Measurements from ENCODE around the gene SYS1.

SYS1 gene

DNA sequence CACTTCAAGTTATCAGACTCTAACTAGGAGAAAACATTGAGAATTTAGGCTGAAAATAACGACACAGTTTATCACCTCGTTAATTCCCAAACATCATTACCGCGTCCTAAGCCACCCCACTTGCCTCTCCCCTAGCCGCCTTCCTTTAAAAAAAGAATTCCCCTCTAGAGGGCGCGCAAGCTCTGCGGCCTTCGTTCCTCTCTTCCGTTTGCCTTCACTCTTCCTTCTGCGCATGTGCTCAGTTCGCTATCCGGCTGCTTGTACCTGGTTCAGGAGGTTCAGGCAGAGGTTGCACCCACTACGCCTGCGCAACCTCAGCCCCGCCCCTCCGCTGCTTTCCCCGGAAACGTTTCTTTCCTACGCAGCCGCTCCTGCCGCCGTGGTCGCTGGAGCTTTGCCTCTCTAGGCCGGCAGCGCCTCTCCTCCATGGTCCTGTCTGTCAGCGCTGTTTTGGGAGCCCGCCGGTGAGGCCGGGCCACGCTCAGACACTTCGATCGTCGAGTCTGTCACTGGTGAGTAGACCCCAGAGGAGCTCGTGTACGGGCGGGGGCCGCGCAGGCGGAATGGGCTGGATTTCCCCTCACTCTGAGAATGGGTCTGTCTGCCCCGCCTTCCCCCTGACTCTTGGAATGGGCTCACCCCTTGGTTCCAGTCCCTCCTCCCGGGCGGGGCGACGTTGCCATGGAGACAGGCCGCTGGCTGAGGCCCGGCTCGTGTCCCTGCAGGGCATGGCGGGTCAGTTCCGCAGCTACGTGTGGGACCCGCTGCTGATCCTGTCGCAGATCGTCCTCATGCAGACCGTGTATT is at the start of gene SYS1:
SYS1 (plus strand) TSS at position 353 of the 807 bp plus-strand sequence; CDS start at position 729, 376 bp downstream.
- peak; percentile 98 for DNase-seq

DNA sequence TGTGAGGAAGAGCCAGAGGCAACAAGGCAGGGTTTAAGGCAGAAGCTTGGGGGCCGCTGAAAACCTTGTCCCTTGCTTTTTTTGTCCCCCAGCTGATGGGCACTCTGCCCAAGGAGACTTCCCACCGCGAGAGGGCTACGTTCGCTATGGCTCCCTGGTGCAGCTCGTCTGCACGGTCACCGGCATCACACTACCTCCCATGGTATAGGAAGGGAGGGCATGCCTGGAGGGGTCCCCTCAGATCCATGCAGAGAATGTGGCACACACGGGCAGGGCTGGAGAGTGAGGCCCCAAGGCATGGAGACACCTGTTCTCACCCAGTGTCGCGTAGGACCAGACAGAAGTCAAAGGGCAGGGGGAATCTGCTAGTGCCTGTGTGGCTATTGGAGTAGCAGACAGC is 49.0 kb upstream of the SYS1 start:
- DNase-seq, result no peak

DNA sequence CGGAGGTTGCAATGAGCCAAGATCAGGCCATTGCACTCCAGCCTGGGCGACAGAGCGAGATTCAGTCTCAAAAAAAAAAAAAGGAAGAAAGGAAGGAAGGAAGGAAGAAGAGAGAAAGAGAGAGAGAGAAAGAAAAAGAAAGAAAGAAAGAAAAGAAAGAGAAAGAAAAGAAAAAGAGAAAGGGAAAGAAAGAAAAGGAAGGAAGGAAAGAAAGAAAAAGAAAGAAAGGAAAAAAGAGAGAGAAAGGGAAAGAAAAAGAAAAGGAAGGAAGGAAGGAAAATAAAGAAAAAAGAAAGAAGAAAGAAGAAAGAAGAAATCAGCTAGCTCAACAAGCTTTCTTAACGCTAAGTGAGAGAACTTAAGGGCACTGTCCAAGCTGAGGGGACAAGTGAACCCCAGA is 47.3 kb upstream of the SYS1 start:
- DNase-seq, result no peak

DNA sequence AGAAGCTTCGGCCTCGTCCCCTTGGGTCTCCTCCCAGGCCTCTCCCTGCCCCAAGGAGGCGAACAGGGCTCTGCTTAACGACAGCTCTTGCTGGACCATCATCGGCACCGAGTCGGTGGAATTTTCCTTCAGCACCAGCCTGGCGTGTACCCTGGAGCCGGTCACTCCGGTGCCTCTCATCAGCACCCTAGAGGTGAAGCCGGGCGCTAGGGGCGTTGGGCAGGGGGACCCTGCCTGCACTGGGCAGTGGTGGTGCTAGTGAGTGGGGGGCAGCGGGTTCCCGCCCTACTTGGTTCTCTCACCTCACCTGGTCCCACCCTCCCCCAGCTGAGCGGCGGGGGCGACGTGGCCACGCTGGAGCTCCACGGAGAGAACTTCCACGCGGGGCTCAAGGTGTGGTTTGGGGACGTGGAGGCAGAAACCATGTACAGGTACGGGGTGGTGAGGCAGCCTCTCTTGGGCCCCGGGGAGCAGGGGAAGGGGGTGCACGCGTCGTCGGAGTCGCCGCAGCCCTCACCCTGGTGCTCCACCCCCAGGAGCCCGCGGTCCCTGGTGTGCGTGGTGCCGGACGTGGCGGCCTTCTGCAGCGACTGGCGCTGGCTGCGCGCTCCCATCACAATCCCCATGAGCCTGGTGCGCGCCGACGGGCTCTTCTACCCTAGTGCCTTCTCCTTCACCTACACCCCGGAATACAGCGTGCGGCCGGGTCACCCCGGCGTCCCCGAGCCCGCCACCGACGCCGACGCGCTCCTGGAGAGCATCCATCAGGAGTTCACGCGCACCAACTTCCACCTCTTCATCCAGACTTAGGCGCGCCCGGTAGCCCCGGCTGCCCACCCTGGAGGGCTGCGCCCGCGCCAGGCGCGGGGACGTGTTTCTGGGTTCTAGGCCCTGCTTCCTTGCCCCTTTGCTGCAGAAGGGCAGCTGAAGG is 46.5 kb upstream of the SYS1 start:
- DNase-seq, result no peak

DNA sequence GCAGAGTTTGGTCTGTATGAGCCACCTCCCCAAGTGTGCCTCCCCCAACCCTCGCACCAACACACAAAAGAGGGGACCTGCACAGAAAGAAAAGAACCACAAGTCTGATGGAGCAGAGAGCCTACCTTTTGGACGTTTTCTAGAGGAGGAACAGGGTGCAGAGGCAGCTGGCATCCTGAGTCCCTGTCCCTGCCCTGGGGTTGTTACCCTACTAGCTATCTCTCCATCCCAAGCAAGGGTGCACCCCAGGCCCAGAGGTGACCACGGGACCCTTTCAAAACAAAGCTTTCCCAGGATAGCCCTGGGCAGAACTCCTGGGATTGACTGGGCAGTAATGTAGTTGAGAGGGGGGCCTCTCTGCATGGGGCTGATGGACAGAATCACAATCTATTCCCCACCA is 45.1 kb upstream of the SYS1 start:
- DNase-seq, result no peak

DNA sequence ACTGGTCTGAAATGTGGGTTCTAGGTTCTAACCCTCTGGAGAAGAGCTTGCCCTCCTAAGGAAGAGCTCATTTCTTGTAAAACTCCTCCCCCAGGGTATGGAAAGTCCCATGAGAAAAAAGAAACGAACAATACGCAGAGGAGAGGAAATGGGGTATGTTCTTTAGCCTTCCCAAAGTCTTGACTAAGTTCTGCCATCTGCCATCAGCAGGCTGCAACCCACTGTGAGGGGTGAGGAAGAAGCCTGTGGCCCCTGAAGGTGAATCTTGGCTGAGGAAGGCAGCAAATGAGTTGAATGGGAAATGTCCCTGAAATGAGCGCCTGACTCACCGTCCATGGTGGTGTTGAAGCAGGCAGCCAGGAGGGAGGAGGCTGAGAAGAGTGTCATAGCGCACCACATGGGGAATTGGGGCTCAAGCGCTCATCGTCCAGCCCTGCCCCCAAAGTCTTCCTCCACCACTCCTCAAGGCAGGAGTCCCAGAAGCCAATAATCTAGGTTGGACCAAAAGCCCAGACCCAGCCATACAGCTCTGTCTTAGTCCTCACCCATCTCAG is 44.5 kb upstream of the SYS1 start:
- no peak for DNase-seq

DNA sequence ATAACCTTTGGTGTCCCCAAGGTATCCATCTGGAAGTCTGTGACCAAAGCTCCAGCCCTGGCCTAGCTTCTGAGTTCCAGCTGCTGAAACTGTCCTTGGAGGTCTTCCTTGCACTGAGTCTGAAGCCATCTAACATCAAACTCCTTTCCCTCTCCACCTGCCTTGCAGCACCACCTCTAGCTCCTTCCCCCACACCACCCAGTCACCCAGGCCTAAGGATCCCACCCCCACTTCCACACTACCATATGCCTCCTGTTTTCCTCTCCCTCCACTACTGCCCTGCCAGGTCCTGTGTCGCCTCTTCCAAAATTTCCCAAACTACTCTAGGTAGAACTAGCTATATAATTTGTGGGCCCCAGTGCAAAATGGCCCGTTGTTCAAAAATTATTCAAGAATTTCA is 44.0 kb upstream of the SYS1 start:
- DNase-seq, result no peak

DNA sequence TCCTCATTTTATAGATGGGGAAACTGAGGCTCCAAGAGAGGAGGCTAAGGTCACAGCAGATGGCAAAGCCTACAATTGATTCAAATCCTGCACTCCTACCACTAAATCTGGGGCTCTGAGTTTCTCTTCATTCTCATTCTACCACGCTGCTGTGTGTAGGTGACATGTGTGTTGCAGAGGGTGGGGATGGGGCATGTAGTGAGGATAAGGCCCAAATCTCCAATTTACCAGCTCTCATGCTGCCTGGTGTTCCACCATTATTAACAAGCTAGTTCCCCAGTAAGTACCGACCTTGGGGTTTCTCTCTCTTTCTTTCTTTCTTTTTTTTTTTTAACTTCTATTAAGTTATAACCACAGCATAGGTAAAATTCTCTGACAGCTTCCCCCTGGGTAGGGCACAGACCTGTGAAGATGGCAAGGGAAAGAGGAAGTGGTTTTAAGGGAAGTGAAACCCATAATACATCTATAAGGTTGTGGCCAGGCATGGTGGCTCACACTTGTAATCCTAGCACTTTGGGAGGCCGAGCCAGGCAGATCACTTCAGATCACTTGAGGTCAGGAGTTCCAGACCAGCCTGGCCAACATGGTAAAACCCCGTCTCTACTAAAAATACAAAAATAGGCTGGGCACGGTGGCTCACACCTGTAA is 41.9 kb upstream of the SYS1 start:
- DNase-seq, result no peak

DNA sequence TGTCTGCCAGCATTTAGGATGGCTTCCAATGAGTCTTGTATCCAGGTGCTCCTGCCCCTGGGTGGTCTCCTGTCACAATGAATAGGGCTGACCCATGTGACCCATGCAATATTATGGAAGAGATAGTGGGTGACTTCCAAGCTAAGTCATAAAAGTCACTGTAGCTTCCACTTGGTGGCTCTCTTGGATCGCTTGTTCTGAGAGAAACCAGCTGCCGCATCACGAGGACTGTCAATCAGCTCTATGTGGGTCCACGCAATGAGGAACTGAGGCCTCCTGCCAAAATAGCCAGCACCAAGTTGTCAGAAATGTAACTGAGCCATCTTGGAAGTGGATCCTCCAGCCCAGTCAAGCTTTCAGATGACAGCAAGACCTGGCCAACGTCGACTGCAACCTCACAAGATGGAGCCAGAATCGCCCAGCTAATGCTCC is 40.0 kb upstream of the SYS1 start:
- DNase-seq, result no peak

DNA sequence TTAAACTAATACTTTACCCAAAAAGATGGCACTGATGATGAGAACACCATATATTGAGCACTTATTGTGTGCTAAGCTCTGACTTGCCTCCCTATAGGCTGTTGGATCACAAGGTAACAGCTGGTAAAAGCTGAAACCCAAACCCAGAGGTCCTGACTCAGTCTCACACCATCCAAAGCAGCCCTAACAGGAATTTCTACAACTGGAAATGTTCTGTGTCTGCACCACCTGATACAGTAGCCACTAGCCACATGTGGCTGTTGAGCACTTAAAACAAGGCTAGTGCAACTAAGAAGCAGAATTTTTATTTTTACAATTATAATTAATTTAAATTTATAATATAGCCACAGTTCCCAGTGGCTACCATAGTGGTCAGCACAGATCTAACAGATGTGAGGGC is 39.2 kb upstream of the SYS1 start:
- DNase-seq, result no peak

DNA sequence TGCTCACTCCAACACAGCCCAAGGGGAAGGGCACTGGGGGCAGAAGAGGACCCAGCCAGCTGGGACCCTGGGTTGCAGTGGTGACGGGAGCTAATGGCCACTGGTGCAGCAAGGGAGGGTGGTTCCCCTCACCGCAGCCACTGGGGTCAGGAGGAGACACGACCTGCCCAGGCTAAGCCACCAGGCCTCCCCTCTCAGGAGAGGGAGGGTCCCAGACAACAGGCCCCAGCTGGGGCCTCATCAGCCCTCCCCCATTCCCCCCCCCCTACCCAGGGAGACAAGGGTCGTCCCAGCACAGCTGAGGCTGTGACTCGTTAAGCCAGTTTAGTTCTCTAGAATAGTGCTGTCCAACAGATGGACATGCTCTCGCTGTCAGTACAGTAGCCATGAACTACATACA is 37.6 kb upstream of the SYS1 start:
- DNase-seq, result no peak

DNA sequence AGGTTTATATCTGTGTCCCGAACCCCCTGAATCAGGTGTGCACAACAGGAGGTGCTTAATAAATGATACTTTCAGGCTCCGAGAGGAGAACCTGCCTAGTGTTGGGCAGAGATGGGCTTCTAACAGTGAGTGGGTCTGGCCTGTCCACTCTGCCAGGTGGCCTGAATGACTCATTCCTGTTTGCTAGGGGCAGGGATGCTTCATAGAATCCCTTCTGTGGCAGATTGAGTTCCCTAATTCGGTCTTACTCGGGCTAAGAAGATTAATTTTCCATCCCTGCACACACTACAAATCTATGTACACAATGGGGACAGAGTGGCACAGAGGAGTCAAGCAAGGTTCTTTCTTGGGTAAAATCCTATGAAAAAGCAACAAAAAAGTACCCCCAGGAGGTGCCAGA is 34.5 kb upstream of the SYS1 start:
- no peak for DNase-seq

DNA sequence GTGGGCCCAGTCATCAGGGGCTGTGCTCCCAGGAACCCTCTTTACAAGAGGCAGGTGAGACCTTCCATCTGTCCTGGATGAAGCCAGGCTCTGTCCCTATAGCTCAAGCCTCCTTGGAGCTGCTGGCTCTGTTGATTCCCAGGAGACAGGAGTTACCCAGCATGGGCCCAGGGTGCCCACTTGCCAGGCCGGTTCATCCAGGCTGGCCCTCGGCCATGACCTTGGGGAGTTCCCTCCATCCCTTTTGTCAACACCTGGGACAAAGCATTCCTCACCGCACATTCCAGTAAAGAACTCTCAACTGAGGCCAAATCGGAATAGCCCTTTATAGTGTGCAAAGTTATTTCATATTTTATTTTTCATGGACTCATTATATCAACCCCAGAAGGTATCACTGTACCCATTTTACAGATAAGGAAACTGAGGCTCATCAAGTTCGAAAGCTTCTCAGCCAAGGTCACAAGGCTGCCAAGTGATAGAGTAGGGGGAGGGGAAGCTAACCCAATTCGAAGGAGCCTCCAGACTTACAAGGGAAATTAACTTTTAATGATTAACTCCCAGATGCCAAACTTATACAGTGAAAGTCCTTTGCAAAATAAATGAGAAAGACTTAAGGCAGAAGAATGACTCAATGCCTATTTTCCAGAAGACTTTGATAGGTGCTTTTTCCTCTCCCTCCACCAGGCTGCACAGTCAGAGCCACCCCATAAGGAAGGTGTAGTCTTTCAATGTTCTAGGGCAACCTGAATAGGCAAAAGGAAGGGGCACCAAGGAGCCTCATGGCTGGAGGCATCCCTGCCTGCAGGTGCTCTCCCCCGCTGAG is 33.2 kb upstream of the SYS1 start:
- no peak for DNase-seq

DNA sequence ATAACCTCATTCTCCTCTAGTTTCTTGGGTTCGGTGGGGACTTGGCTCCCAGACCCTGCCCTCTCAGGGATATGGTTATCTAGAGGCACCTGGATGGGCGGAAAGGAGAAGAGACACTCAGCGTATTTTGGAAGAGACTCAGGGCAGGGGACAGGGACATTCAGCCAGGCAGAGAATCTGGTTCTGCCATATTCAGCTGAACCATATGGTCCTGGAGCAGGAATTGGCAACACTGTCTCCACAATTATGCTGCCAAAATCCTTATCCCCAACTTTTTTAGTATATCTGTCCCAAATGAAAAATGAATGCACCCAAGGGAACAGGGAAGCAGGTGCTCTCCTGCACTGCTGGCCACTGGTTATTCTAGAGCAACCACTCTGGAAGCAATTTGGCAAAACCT is 32.5 kb upstream of the SYS1 start:
- no peak for DNase-seq

DNA sequence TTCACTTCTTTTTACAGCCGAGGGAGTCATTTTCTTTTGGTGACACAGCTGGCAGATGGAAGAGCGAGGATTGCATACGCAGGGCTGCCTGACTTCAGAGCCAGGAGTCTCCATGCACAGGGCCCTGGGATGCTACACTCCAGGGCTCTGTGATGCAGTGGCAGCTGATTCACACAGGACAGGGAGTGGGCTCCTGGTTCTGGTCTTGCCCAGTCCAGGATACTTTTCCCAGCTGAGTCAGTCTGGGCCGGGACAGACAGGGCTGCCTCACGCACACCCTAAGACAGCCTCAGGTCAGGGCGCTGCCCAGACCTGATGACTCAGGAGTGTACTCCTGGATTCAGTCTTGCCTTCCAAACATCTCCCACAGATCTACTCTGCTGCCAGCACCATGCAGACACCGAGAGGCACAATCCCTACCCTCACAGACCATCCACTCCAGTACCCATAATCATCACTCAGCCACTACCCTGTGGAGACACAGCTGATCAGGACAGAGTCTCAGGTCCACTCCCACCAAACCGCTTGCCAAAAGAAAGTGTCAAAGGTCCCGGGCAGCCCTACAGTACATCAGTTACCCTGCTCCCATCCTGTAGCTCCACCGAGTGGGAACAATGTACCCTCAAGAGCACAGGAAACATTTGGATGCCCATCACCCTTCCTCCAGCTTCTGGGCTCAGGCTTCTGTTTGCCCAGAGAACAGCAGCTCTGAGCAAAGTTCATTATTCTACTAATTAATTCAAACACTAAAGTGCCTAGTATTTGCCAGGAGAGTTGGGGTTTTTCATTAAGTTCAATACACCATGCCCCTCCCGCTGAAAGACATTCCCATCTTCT is 26.2 kb upstream of the SYS1 start:
- DNase-seq, result no peak

DNA sequence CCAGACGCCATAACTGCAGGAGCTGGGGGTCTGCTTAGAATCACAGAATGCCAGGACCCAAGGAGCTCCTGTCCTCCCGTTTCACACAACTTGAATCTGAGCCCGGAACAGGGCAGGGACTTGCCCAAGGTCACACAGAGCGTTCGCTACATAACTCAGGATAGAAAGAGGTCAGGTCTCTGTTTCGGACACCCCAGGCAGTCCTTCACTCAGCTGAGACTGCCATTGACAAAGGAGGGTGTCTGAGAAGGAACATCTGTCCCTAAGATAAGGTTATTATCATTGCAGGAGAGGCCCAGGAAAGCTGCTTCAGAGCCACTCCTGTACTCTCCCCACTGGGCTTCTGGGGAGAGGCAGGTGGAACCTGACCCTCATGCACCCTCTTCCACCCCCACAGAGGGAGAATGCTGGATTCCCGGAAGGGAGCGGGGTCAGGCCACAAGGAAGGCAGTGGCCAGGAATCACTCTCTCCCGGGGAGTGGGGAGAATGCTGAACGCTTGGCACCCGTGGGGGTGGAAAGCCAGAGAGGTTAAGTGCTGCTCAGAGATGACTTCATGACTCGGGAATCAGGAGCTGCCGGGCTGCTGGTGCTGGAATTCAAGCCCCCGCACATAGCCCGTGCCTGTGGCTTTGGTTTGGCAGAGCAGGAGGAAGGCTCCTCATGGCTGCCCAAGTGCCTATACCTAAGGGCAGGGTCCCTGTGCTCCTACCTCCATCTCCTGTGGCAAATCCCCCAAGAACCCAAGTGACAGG is 25.4 kb upstream of the SYS1 start:
- no peak for DNase-seq

DNA sequence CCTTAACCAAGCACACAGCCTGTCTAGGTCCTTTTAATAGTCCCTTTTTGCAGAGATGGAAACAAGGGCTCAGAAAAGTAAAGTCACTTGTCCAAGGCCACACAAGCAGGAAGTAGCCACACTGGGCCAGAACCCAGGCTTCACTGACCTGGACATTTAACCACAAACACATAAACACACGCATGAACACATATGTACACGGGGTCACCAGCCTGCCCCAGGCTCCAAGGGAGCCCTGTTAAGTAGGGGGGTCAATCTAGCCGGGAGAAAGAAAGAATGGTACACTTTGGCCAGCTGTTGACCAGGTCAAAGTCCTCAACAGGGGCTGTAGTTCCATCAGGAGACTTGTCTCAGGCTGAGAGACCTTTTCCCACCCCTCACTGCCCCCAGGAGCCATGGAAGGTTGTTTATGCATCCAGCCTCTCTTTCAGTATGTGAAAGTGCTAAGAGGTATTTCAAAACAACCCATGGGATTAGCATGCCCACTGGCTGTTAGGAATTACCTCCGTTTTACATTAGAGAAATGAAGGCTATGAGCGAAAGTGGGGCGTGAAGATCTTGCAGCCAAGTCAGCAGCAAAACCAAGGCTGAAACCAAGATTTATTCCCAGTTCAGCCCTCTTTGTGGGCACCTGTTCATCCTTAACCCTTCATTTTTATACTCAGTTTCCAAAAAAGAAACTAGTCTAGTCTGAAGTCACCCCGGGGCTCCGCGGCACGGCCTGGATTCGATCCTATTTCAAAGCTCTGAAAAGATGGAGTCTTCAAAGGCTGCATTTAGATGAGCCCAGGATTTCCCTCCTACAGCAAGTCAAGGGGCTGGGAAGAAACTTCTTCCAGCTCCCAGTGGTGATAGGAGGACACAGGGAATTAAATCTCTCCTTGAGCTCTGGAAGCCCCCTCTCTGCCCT is 24.6 kb upstream of the SYS1 start:
- no peak for DNase-seq

DNA sequence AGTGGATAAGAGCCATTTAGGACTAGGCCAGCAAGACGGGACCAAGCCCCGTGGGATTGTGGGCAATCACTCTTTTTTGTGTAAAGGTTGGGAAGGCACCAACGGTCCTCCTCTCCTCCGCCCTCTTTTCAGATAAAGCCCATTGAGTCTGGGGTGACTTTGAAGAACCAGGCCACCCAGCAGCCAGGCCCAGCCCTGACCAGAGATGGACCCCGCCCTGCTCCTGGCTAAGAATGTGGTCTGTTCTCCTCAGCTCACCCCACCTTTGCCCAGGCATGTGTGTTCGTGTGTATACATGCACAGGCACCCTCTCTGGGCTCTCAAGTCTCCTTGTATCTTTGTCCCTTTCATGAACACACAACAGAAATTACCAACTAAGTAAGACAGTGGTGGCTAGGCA is 23.9 kb upstream of the SYS1 start:
- DNase-seq, result no peak

DNA sequence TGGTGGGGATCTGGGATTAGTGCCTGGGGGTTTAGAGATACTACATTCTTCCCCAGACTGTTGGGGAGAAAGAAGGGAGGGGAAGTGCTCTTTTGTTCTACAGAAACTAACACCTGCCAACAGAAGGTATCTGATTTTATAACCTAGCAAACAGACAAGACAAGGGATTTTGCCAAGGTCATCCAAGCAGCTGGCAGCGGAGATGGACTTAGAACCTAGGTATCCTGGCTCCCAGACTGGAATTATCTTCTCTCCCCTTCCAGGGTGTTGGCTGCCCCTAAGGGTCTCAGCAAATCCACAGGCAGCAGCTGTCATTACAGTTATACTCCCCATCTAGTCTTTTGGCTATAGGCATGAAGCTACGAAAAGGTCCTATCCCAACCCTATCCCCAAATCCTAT is 23.2 kb upstream of the SYS1 start:
- DNase-seq, result no peak

All from activated CD8-positive, alpha-beta memory T cell treated with anti-CD3 and anti-CD28 coated beads, Interleukin-2, amount 50 U/mL, for 4 hours (primary cell).